Measurements from ENCODE around the gene VPS52.

- TF ChIP-seq EZH2 (IDR thresholded peaks at IDR 0.05; ENCODE audit: low read depth), result no peak
- TF ChIP-seq, protein P1, sequence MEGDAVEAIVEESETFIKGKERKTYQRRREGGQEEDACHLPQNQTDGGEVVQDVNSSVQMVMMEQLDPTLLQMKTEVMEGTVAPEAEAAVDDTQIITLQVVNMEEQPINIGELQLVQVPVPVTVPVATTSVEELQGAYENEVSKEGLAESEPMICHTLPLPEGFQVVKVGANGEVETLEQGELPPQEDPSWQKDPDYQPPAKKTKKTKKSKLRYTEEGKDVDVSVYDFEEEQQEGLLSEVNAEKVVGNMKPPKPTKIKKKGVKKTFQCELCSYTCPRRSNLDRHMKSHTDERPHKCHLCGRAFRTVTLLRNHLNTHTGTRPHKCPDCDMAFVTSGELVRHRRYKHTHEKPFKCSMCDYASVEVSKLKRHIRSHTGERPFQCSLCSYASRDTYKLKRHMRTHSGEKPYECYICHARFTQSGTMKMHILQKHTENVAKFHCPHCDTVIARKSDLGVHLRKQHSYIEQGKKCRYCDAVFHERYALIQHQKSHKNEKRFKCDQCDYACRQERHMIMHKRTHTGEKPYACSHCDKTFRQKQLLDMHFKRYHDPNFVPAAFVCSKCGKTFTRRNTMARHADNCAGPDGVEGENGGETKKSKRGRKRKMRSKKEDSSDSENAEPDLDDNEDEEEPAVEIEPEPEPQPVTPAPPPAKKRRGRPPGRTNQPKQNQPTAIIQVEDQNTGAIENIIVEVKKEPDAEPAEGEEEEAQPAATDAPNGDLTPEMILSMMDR (conservative IDR thresholded peaks at IDR 0.05), result no peak
These were observed 30.2 kb upstream of the VPS52 start for GRCh38 chr6:33301877-33302276.
